T-cell (primary cell): Measurements from ENCODE around the gene CLTCL1. TPM values are rescaled to one million over a fixed set of nuclear protein-coding genes. Genes with fewer than 3 reads are reported as not detected.
A peak's percentile ranks its signal among the peaks of the same experiment; 100 is the strongest.

Experiments
- ATAC-seq, 4 experiments: fragments of 200-7000 bp in 3 of 4; fragments of 150-1000 bp in 1 of 4; cut with Tn5 transposase; replicated peaks in 1 of 4; 1 replicate in 3 of 4; 2 replicates in 1 of 4; pipeline ENCODE4 v1.10.0; 2021; ENCODE audit warnings: moderate library complexity in 3 of 4, mild to moderate bottlenecking in 2 of 4, moderate number of reproducible peaks in 1 of 4
- CTCF ChIA-PET, 2 donors: fragments of 300-600 bp; sonication (Branson Sonifier 250); formaldehyde crosslinking; loops; one replicate each; lab custom pipeline; 2022; ENCODE audit warnings: antibody characterized with exemption in 2 of 2; lab: Charles Lee
- POLR2A ChIA-PET, 2 donors: fragments of 300-600 bp; sonication (Branson Sonifier 250); formaldehyde crosslinking; loops; one replicate each; lab custom pipeline; 2022; ENCODE audit warnings: antibody characterized with exemption in 2 of 2; lab: Charles Lee
- DNase-seq, 35 experiments: peaks; one replicate each; pipeline versions ENCODE4 v3.0.0 to v3.0.0-alpha.2; 2013 to 2023
- H3K27ac ChIP-seq: one replicate; pipeline ENCODE4 v1.5.1; 2013; ENCODE audit warnings: low read length
- H3K27me3 ChIP-seq, 2 experiments: replicated peaks in 1 of 2; 1 replicate in 1 of 2; 2 replicates in 1 of 2; pipeline versions ENCODE4 v1.6.1 to v1.7.0; 2013; ENCODE audit warnings: low read length in 1 of 2, mixed read lengths in 1 of 2; ENCODE audit not compliant: control insufficient read depth in 2 of 2, insufficient read depth in 2 of 2; ENCODE audit errors: extremely low read depth in 1 of 2
- H3K36me3 ChIP-seq, 2 donors: 1 replicate in 1 of 2; 2 replicates in 1 of 2; pipeline versions ENCODE4 v1.6.1 to v1.7.0; 2013; ENCODE audit warnings: low read length in 1 of 2; ENCODE audit not compliant: control insufficient read depth in 2 of 2, insufficient read depth in 1 of 2; ENCODE audit errors: extremely low read depth in 1 of 2
- H3K4me1 ChIP-seq, 2 experiments: 1 replicate in 1 of 2; 2 replicates in 1 of 2; pipeline versions ENCODE4 v1.6.1 to v1.7.0; 2013; ENCODE audit warnings: low read length in 2 of 2, mixed read lengths in 1 of 2; ENCODE audit not compliant: insufficient read depth in 2 of 2, control insufficient read depth in 1 of 2; ENCODE audit errors: extremely low read depth in 1 of 2
- H3K4me3 ChIP-seq, 2 donors: 1 replicate in 1 of 2; 2 replicates in 1 of 2; pipeline versions ENCODE4 v1.5.1 to v1.7.0; 2013; ENCODE audit warnings: mild to moderate bottlenecking in 2 of 2, low read length in 1 of 2, moderate library complexity in 1 of 2; ENCODE audit not compliant: control insufficient read depth in 1 of 2; ENCODE audit errors: extremely low read depth in 1 of 2
- H3K9me3 ChIP-seq: 2 replicates; pipeline ENCODE4 v1.7.0; 2013
- H3K27ac Mint-ChIP-seq, 2 donors: one replicate each; pipeline ENCODE4 v1.8.0; 2020 to 2021; ENCODE audit warnings: mild to moderate bottlenecking in 2 of 2, mixed read lengths in 2 of 2
- H3K27me3 Mint-ChIP-seq, 2 donors: one replicate each; pipeline ENCODE4 v1.8.0; 2021 to 2022; ENCODE audit warnings: mixed read lengths in 2 of 2
- H3K36me3 Mint-ChIP-seq: one replicate; pipeline ENCODE4 v1.8.0; 2021; ENCODE audit warnings: mixed read lengths
- H3K4me1 Mint-ChIP-seq, 3 donors: one replicate each; pipeline ENCODE4 v1.8.0; 2020 to 2022; ENCODE audit warnings: mixed read lengths in 3 of 3, mild to moderate bottlenecking in 1 of 3
- H3K4me3 Mint-ChIP-seq, 3 donors: one replicate each; pipeline ENCODE4 v1.8.0; 2020 to 2022; ENCODE audit warnings: mild to moderate bottlenecking in 3 of 3, mixed read lengths in 3 of 3, moderate library complexity in 3 of 3
- H3K9me3 Mint-ChIP-seq, 3 donors: one replicate each; pipeline ENCODE4 v1.8.0; 2020 to 2022; ENCODE audit warnings: mixed read lengths in 3 of 3
- WGBS: methylation state at CpG from one replicate; pipeline ENCODE4 v1.1.5; 2013; ENCODE audit warnings: missing lambda C conversion rate; ENCODE audit not compliant: insufficient coverage; 5-methylcytosine and 5-hydroxymethylcytosine counted together
- total RNA-seq, 35 experiments: library from RNA in 6 of 35; stranded (reverse) in 6 of 35; fragments of 120-200 nt in 1 of 35; gene quantifications; one replicate each; pipeline versions ENCODE4 v1.2.1 to v1.2.4 and lab custom pipeline; 2013 to 2026

The CLTCL1 gene
- total RNA-seq, 5 donors from 2014 or later (not counting 1 experiment from before 2014, with no cell fraction given), result 0.63 to 3.9 (median 1.6) TPM

- Mint-ChIP-seq H3K9me3 (no peaks in the 10 kb centered on the region), H3K27ac (peak within 1 kb of the TSS; percentile 76 to 84), H3K36me3 (no peaks in the 10 kb centered on the region), H3K27me3 (no peaks in the 10 kb centered on the region), H3K4me1 (peaks cover 12 to 32% (median 19%) of the 10 kb centered on the region in 3 donors), H3K4me3 (peak within 1 kb of the TSS; percentile 81 to 86 (median 81))
- Histone ChIP-seq H3K27ac (peak within 1 kb of the TSS; percentile 18), H3K36me3 (no peaks in the 10 kb centered on the region), H3K4me3 (peak within 1 kb of the TSS; percentile 62 to 65), H3K27me3 (peaks cover 0 to 9% of the 10 kb centered on the region in 2 experiments), H3K9me3 (no peaks in the 10 kb centered on the region), H3K4me1 (peaks cover 0 to 34% of the 10 kb centered on the region in 2 experiments)
- ChIA-PET CTCF (interaction anchor here in 1 of 2 donors (1.6 kb wide), 1 partner anchor 35 kb away, joined by 4 read pairs; the partner anchor contains the start of gene ESS2), POLR2A (no interaction called here)
- DNase-seq (peak in 27 of 35 experiments; percentile 10 to 84 (median 42)), ATAC-seq (peak; percentile 76 to 83 (median 80))
- WGBS, result under 1% methylated on average over 83 of the region's 86 CpGs
Observed at GRCh38 chr22:19178657-19179496, 112.6 kb downstream of the CLTCL1 start, which contains the start of gene SLC25A1. SLC25A1 (minus strand) TSS chr22:19178736; CDS start chr22:19178673, 63 bp downstream.

DNA sequence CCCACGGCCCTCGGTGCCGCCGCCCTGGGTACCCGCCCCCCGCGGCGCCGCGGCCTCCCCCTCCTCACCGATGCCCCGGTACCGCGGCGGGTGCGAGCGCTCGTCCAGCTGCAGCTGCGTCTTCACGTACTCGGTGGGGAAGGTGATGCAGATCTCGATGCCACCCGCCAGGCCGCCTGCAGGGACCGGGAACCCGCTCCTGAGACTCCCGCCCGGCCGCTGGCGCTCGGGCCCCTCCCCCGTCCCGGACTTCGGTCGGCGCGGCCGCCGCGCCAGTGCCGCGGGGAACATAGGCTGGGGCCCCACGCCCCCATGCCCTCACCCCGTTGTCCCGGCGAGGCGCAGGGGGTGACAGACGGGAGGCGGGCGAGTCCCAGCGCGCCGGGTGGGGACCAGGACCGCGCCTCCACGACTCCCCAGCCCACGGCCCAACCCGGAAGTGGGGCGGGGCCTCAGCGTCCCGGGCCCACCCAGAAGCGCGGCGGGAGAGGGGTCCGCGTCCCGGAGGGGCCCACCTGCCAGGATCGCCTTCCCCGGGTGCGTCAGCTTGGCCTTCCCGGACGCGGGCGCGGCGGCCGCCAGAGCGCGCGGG is 113.4 kb downstream of the CLTCL1 start:
- no peak overlapping the region for H3K27ac Mint-ChIP-seq
- Histone ChIP-seq H3K4me1 (peaks cover 0 to 41% of the 10 kb centered on the region in 2 experiments), H3K36me3 (no peaks in the 10 kb centered on the region), H3K4me3 (peak overlapping the region; percentile 56 to 65), H3K27me3 (peaks cover 0 to 8% of the 10 kb centered on the region in 2 experiments), H3K27ac (no peak overlapping the region), H3K9me3 (no peaks in the 10 kb centered on the region)
- H3K27me3 Mint-ChIP-seq, result no peaks in the 10 kb centered on the region
- CTCF ChIA-PET, result no interaction called here
- ATAC-seq, result peak; percentile 62 to 76 (median 66)
- peak in 29 of 35 experiments; percentile 12 to 74 (median 36) for DNase-seq
- WGBS, result under 1% methylated on average over 80 of the region's 80 CpGs
- H3K4me3 Mint-ChIP-seq, result peak overlapping the region in 1 of 3 donors; percentile 42
- POLR2A ChIA-PET, result no interaction called here
- peaks cover 18 to 39% (median 26%) of the 10 kb centered on the region in 3 donors for H3K4me1 Mint-ChIP-seq
- no peaks in the 10 kb centered on the region for H3K9me3 Mint-ChIP-seq
- H3K36me3 Mint-ChIP-seq, result no peaks in the 10 kb centered on the region

- H3K4me1 Mint-ChIP-seq, result peaks cover 24 to 44% (median 29%) of the 10 kb centered on the region in 3 donors
- CTCF ChIA-PET, result no interaction called here
- ATAC-seq (peak in 1 of 4 experiments; percentile 1), DNase-seq (no peak)
- peaks cover 0 to 3% of the 10 kb centered on the region in 2 experiments for H3K27me3 ChIP-seq
- H3K4me3 Mint-ChIP-seq, result peak overlapping the region; percentile 54 to 74 (median 67)
- no peak overlapping the region for H3K27ac ChIP-seq
- H3K36me3 ChIP-seq, result no peaks in the 10 kb centered on the region
- H3K4me1 ChIP-seq, result peaks cover 2 to 46% of the 10 kb centered on the region in 2 experiments
- POLR2A ChIA-PET, result no interaction called here
- peak overlapping the region; percentile 25 to 65 for H3K4me3 ChIP-seq
- no peaks in the 10 kb centered on the region for H3K36me3 Mint-ChIP-seq
- no peaks in the 10 kb centered on the region for H3K9me3 ChIP-seq
- no peaks in the 10 kb centered on the region for H3K9me3 Mint-ChIP-seq
- H3K27me3 Mint-ChIP-seq, result no peaks in the 10 kb centered on the region
- peak overlapping the region in 1 of 2 donors; percentile 72 for H3K27ac Mint-ChIP-seq
- 54% methylated on average over 50 of the region's 55 CpGs for WGBS
Observed at GRCh38 chr22:19177164-19178064, 114.1 kb downstream of the CLTCL1 start.

DNA sequence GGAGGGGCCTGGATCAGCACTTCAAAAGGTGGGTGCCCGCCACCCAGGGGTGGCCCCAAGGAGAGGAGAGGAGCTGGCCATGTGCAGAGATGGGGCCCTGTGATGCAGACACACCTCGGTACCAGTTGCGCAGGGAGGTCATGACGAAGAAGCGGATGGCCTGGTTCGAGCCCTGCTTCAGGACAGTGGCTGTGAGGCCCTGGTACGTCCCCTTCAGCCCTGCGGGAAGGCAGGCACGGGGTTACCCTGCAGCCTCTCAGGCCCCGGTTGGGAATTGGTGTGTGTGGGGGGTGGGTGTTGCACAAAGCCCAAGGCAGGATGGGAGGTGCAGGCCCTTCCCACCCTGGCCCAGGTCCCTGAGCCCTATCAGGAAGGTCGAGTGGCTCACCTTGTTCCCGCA is 114.8 kb downstream of the CLTCL1 start:
- H3K9me3 Mint-ChIP-seq, result no peaks in the 10 kb centered on the region
- Histone ChIP-seq H3K27me3 (no peaks in the 10 kb centered on the region), H3K36me3 (no peaks in the 10 kb centered on the region), H3K4me1 (peaks cover 6 to 46% of the 10 kb centered on the region in 2 experiments), H3K27ac (no peak overlapping the region), H3K9me3 (no peaks in the 10 kb centered on the region), H3K4me3 (no peak overlapping the region)
- POLR2A ChIA-PET, result no interaction called here
- no peaks in the 10 kb centered on the region for H3K36me3 Mint-ChIP-seq
- H3K4me1 Mint-ChIP-seq, result peaks cover 24 to 41% (median 28%) of the 10 kb centered on the region in 3 donors
- H3K27me3 Mint-ChIP-seq, result no peaks in the 10 kb centered on the region
- 92% methylated on average over 10 of the region's 12 CpGs for WGBS
- CTCF ChIA-PET, result no interaction called here
- peak overlapping the region; percentile 54 to 74 (median 67) for H3K4me3 Mint-ChIP-seq
- H3K27ac Mint-ChIP-seq, result no peak overlapping the region
- DNase-seq (no peak), ATAC-seq (no peak)

- no peak for DNase-seq
- no peaks in the 10 kb centered on the region for H3K36me3 ChIP-seq
- no peaks in the 10 kb centered on the region for H3K27me3 Mint-ChIP-seq
- peak overlapping the region; percentile 54 to 74 (median 67) for H3K4me3 Mint-ChIP-seq
- H3K4me1 Mint-ChIP-seq, result peaks cover 26 to 43% (median 27%) of the 10 kb centered on the region in 3 donors
- H3K4me1 ChIP-seq, result peaks cover 6 to 45% of the 10 kb centered on the region in 2 experiments
- CTCF ChIA-PET, result no interaction called here
- H3K9me3 Mint-ChIP-seq, result no peaks in the 10 kb centered on the region
- POLR2A ChIA-PET, result no interaction called here
- H3K27me3 ChIP-seq, result no peaks in the 10 kb centered on the region
- H3K36me3 Mint-ChIP-seq, result no peaks in the 10 kb centered on the region
- 94% methylated on average over 2 of the region's 12 CpGs for WGBS
- H3K9me3 ChIP-seq, result no peaks in the 10 kb centered on the region
- H3K27ac ChIP-seq, result no peak overlapping the region
- H3K4me3 ChIP-seq, result no peak overlapping the region
- no peak for ATAC-seq
- H3K27ac Mint-ChIP-seq, result peak overlapping the region; percentile 16 to 28
Observed at GRCh38 chr22:19176175-19176643, 115.3 kb downstream of the CLTCL1 start.
